HG02840 (cell line): ENCODE results near the gene BORCS6.
A peak's percentile ranks its signal among the peaks of the same experiment; 100 is the strongest.

Source experiments
- ATAC-seq: cut with Tn5 transposase; IDR thresholded peaks from one replicate; pipeline ENCODE4 v1.9.1; 2021; ENCODE audit warnings: mild to moderate bottlenecking, moderate library complexity, moderate number of reproducible peaks; ENCODE audit not compliant: unreplicated experiment, low FRiP score

BORCS6 gene

DNA sequence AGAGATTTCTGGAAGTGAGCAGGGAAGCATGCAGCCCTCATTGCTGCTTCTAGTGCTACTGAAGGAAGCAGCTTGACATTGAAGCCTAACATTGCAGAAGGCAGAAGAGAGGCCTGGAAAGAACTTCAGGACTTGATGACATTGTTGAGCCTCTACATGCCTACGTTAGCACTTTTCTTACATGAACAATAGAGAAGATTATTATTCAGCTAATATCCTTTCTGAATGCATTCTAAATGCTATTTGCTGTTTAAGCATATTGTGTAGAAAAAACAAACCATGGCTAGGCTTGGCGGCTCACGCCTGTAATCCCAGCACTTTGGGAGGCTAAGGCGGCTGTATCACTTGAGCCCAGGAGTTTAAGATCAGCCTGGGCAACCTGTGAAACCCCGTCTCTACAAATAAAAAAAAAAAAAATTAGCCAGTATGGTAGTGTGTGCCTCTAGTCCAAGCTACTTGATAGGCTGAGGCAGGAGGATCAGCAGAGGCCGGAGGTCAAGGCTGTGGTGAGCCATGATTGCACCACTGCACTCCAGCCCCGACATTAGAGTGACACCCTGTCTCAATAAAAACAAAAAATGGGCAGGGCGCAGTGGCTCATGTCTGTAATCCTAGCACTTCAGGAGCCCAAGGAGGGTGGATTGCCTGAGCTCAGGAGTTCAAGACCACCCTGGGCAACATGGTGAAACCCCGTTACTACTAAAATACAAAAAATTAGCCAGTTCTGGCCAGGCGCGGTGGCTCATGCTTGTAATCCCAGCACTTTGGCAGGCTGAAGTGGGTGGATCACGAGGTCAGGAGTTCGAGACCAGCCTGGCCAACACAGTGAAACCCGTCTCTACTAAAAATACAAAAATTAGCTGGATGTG lies 22.6 kb upstream of the BORCS6 start:
- no peak for ATAC-seq

DNA sequence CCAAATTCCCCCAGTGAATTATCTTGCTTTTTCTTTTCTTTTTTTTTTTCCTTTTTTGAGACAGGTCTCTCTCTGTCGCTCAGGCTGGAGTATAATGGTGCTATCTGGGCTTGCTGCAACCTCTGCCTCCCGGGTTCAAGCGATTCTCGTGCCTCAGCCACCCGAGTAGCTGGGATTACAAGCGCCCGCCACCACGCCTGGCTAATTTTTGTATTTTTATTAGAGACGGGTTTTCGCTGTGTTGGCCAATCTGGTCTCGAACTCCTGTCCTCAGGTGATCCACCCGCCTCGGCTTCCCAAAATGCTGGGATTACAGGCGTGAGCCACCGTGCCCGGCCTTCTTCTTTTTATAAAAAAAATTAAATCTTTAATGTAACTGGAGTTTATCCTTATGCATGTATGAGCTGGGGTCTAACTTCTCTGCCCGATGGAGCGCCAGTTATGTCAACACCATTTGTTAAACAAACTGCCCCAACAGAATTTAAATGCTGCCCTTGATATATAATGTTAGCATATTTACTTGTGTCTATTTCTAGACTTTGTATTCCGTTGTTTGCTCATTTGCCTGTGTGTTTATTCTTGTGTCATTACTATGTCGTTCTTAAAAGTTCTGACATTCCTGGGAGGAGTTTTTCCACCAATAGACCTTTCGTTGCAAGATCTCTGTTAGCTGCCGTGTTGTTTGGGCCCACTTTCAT lies 20.9 kb upstream of the BORCS6 start:
- no peak for ATAC-seq

GRCh38 chr17:8209907-8210760 lies 20.2 kb upstream of the BORCS6 start, which contains the start of gene AURKB:
AURKB (minus strand) TSS chr17:8210575; CDS start chr17:8210224, 351 bp downstream.
- peak; percentile 82 for ATAC-seq

DNA sequence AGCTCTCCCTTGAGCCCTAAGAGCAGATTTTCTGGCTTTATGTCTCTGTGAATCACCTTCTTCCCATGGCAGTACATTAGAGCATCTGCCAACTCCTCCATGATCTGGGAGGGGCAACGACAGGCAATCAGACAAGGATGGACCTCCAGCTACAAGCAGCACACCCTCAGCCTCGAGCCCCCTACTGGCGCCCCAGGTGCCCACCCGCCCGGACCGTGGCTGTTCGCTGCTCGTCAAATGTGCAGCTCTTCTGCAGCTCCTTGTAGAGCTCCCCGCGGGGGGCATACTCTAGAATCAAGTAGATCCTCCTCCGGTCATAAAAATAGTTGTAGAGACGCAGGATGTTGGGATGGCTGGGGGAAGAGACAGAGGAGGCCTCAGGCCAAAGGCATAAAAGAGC lies 16.6 kb upstream of the BORCS6 start:
- no peak for ATAC-seq

DNA sequence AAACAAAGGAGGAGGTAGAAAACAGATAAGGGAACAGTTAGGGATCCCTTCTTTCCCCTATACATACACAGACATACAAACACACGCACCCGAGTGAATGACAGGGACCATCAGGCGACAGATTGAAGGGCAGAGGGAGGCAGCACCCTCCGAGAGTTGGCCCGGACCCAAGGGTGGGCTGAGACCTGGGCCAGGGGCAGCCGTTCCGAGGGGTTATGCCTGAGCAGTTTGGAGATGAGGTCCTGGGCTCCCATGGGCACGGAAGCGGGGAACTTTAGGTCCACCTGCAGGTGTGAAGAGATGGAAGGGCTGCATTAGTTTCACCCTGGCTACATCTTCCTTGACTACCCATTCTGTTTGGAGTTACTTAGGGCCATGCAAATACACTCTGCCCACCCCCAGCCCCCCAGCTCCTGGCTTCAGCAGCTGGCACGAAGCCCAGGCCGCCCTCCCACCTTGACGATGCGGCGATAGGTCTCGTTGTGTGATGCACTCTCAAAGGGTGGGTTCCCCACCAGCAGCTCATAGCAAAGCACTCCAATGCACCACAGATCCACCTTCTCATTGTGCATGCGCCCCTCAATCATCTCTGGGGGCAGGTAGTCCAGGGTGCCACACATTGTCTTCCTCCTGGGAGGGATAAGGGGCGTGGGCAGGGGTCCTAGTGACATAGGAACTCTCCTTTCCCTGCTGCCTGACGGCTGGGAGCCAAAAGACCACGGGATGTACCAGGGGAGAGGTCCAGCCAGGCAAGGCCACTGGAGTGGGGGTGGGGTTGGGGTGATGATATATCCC lies 15.0 kb upstream of the BORCS6 start:
- ATAC-seq: no peak

GRCh38 chr17:8192070-8192815 lies 2.3 kb upstream of the BORCS6 start:
- no peak for ATAC-seq

- ATAC-seq: no peak
These were observed 526 bp upstream of the BORCS6 start for GRCh38 chr17:8190506-8190905.

DNA sequence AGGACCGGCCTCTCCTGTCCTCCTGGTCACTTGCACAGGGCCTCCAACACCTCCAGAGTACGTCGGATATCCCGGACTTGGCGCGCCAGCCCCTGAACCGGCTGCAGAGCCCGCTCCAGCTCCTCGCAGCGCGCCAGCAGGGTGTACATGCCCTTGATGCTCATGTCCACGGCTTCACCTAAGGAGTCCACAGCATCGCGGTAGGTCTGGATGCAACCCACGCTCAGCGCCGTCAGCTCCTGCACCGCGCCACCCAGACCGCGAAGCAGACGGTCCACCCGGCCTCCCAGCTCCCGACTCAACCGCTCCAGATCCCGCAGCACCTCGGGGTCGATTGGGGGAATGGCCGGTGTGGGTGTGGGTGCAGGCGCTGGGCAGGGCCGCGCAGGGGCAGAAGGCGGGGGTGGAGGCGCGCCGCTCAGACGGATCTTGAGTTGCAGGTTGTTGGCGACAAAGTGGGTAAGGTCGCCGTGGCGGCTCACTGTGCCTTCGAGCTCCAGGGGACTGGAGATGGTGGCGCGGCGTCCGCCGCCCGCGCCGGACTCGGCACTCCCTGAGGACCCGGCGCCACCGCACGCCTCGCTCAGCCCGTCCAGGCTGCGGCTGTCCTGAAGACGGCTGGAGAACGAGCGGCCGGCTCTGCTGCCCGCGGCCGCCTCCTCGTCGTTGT lies 804 bp downstream of the BORCS6 start:
- ATAC-seq: no peak

DNA sequence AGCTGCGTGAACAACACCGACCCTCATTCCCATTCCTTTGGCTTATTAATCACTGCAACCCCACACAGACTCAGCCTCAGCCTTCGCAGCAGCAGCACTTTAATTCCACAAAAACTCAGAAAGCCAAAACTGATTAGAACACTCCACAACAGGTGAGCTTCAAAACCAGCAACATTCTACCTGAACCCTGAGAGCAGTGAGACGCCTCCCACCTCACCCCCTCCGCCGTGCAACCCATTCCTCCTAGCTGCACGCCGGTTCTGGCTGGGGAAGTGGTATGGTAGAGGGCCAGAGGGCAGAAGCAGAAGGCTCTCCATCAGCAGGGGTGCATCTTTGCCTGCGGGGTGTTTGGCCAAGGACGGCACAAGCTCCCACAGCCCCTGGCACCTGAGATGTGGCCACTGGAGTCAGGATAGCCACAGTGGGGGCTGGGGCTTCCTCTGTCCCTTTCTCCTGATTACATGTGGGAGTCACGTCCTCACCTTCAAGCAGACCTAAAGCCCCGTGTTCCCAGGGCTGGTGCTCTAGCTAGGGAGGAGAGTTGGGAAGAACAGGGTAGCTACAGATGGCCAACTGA lies 1.6 kb downstream of the BORCS6 start:
- ATAC-seq: no peak

DNA sequence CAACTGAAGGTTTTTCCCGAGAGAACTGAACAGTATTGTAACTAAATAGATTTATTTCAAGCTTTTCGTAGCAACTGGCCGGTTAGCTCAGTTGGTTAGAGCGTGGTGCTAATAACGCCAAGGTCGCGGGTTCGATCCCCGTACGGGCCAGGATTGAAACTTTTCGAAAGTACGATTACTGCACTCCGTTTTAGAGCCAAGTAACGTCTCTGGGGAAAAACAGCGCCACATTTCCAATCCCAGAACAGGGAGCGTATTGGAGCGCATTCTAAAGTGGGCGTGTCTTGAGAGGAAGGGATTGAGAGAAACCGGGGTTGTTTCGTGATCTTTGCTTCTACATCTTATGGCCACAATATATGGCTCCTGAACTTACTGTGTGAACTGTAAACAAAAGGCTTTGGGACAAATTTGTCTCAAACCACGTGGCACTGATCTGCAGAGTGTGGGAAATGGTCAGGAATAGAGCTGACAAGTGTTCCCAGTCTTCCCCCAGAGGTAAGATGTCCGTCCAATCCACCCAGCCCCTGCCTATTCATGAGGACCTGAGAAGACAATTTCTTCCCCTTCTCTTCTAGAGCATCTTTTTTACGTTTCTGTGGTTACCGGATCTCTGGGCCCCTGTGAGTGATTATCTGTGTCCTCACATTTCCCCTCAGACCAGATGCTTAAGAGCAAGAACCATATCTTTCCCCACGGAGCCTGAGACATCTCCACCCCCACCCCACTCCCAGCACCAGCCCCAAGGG lies 2.3 kb downstream of the BORCS6 start:
- peak; percentile 25 for ATAC-seq

DNA sequence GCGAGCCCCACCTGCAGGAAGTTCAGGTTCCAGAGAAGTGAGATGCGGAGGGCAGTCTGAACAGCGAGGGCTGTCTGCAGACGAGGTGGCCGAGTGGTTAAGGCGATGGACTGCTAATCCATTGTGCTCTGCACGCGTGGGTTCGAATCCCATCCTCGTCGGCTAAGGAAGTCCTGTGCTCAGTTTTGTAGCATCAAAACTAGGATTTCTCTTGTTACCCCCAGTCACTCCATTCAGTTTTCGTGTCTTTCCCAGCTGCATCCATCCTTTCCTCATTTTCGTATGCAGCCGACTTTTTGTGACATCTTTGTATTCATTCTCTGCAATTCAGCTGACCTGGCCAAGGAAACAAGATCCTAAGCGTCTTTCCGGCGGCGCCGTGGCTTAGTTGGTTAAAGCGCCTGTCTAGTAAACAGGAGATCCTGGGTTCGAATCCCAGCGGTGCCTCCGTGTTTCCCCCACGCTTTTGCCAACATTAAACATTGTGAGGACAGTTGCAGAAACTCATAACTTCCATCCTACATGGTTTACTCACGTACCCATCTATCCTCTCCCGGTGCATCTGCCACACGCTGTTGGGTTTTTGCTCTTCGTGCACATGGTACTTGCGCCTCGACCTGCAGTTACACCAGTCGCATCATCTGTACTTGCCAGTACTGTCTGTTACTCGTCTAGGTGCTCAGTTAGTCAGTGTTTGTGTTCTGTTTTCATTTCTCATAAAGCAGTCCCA lies 3.0 kb downstream of the BORCS6 start:
- ATAC-seq: peak; percentile 22

- peak; percentile 0 for ATAC-seq
These were observed 3.6 kb downstream of the BORCS6 start for GRCh38 chr17:8186446-8186786.

DNA sequence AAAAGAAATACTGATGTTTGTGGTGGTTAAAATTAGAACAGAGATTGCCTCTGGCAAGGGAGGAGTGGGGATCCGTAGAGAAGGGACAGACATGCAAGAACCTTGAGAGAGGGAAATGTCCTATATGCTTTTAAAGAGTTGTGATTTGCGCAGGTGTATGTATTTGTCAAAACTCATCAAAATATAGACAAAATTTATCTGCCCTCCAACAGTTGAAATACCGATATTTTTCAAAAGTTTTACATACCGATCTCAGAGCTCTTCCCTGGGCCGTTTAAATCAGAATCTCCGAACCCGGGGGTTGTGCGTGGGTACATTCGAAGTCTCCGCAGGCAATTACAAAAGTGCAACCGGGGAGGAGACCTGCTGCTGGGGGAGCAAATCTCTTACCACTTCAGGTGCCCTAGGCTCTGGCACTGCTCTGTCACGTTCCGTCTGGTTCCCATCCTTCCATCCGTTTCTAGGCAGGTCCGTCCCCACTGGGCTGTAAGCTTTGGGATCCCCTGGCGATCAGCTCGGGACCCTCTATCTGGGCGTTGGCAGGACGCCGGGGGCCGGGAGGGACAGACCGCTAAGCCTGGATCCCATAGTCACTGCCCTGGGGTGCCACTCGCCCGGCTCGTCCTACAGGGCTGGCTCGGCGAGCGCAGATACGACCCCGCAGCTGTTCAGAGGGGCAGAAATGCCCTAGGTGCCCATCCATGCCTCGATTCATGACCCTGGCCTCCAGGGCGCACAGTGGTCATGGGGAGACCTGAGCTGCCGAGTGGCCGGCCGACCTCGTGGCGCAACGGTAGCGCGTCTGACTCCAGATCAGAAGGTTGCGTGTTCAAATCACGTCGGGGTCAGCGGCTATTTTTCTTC lies 4.2 kb downstream of the BORCS6 start:
- ATAC-seq: no peak

GRCh38 chr17:8176998-8177731 lies 12.8 kb downstream of the BORCS6 start:
- ATAC-seq: no peak

GRCh38 chr17:8176197-8176940 lies 13.6 kb downstream of the BORCS6 start, which contains the start of gene TMEM107:
TMEM107 (minus strand) TSS chr17:8176380; CDS start chr17:8176286, 94 bp downstream.
- no peak for ATAC-seq
